RCC 7860 (cell line): ENCODE data around the gene REEP6.
"Not testable (repeated sequence)": the region's sequence is repeated elsewhere in the genome, so short reads cannot be mapped to it uniquely, and the experiment has no call there.

Experiments
- DNase-seq: peaks from one replicate; pipeline ENCODE4 v3.0.0-alpha.2; 2015; ENCODE audit warnings: low spot score
- FAIRE-seq: peaks from 2 replicates; lab custom pipeline; 2012; peaks lifted over from hg19 to GRCh38; lab: Jason Lieb, UNC

Gene REEP6

GRCh38 chr19:1471515-1472160, 19.3 kb upstream of the REEP6 start:
- no peak for FAIRE-seq
- DNase-seq, result no peak

- no peak for DNase-seq
- no peak for FAIRE-seq
These were observed 18.5 kb upstream of the REEP6 start for GRCh38 chr19:1472231-1473084.

- DNase-seq (no peak), FAIRE-seq (no peak)
These were observed 17.7 kb upstream of the REEP6 start for GRCh38 chr19:1473085-1473851.

- DNase-seq (no peak), FAIRE-seq (no peak)
These were observed 16.8 kb upstream of the REEP6 start for GRCh38 chr19:1474011-1474764.

GRCh38 chr19:1474765-1475351, 16.1 kb upstream of the REEP6 start:
- FAIRE-seq (no peak), DNase-seq (no peak)

- DNase-seq (no peak), FAIRE-seq (no peak)
These were observed 15.1 kb upstream of the REEP6 start for GRCh38 chr19:1475751-1476437.

- DNase-seq, FAIRE-seq: not testable (repeated sequence)
These were observed 13.9 kb upstream of the REEP6 start for GRCh38 chr19:1477056-1477455.

GRCh38 chr19:1478934-1479707, 11.9 kb upstream of the REEP6 start, which contains the start of gene C19orf25:
TSS of gene C19orf25 (minus strand) at chr19:1479215. CDS start at chr19:1478903, 312 bp downstream.
- peak; percentile 86 for DNase-seq
- FAIRE-seq, result peak; percentile 81

- FAIRE-seq, result no peak
- no peak for DNase-seq
These were observed 9.6 kb upstream of the REEP6 start for GRCh38 chr19:1481224-1481892.

GRCh38 chr19:1481893-1482360, 9.1 kb upstream of the REEP6 start:
- DNase-seq (no peak), FAIRE-seq (no peak)

- FAIRE-seq (no peak), DNase-seq (no peak)
These were observed 8.4 kb upstream of the REEP6 start for GRCh38 chr19:1482361-1483130.

GRCh38 chr19:1483131-1483978, 7.6 kb upstream of the REEP6 start:
- FAIRE-seq (no peak), DNase-seq (no peak)

- no peak for DNase-seq
- no peak for FAIRE-seq
These were observed 7.0 kb upstream of the REEP6 start for GRCh38 chr19:1483979-1484428.

- no peak for FAIRE-seq
These were observed 4.0 kb upstream of the REEP6 start for GRCh38 chr19:1486720-1487575.

GRCh38 chr19:1487576-1488281, 3.3 kb upstream of the REEP6 start:
- FAIRE-seq (no peak), DNase-seq (no peak)

More at GRCh38 chr19:1486720-1487575, 4.0 kb upstream of the REEP6 start:
- DNase-seq, result no peak
